Peyer's patch (tissue), 4 donors: ENCODE data around the gene KCNQ2. TPM values are rescaled to one million over a fixed set of nuclear protein-coding genes. Genes with fewer than 3 reads are reported as not detected.

Experiments
- DNase-seq, 3 donors: peaks; one replicate each; pipeline ENCODE4 v3.0.0-alpha.2; 2017 to 2019
- H3K27ac ChIP-seq, 4 donors: fragments of 200-600 bp; sonication (generic); one replicate each; pipeline ENCODE4 v1.5.1; 2016 to 2019
- H3K27me3 ChIP-seq, 2 donors: fragments of 200-600 bp; sonication (generic); one replicate each; pipeline ENCODE4 v1.5.1; 2019
- H3K36me3 ChIP-seq, 3 donors: fragments of 200-600 bp; sonication (generic); one replicate each; pipeline ENCODE4 v1.5.1; 2016 to 2019
- H3K4me1 ChIP-seq, 4 donors: fragments of 200-600 bp; sonication (generic); one replicate each; pipeline ENCODE4 v1.5.1; 2016 to 2019
- H3K4me3 ChIP-seq, 4 donors: fragments of 200-600 bp; sonication (generic); 1 replicate in 3 of 4; 2 replicates in 1 of 4; pipeline ENCODE4 v1.5.1; 2016 to 2019; ENCODE audit warnings: mild to moderate bottlenecking in 1 of 4
- H3K9me3 ChIP-seq, 4 donors: fragments of 200-600 bp; sonication (generic); one replicate each; pipeline ENCODE4 v1.5.1; 2016 to 2019; ENCODE audit warnings: mild to moderate bottlenecking in 1 of 4
- CTCF ChIP-seq, 6 experiments: fragments of 450-650 bp in 4 of 6; fragments of 200-600 bp in 2 of 6; sonication (generic) in 1 of 6; IDR thresholded peaks; one replicate each; pipeline ENCODE4 v1.5.1; 2017 to 2019; ENCODE audit warnings: antibody characterized with exemption in 6 of 6, mild to moderate bottlenecking in 3 of 6, moderate library complexity in 1 of 6
- POLR2A ChIP-seq, 2 donors: fragments of 450-650 bp; IDR thresholded peaks; one replicate each; pipeline ENCODE4 v1.5.1; 2017; ENCODE audit warnings: antibody characterized with exemption in 2 of 2, mild to moderate bottlenecking in 2 of 2, moderate library complexity in 2 of 2
- total RNA-seq, 4 donors: library from RNA; depleted of rRNA; stranded (reverse); fragments of >200 nt; gene quantifications; one replicate each; pipeline ENCODE4 v1.1.0, GENCODE V29; 2016

KCNQ2 gene
- total RNA-seq, 4 donors from 2014 or later: not detected

DNA sequence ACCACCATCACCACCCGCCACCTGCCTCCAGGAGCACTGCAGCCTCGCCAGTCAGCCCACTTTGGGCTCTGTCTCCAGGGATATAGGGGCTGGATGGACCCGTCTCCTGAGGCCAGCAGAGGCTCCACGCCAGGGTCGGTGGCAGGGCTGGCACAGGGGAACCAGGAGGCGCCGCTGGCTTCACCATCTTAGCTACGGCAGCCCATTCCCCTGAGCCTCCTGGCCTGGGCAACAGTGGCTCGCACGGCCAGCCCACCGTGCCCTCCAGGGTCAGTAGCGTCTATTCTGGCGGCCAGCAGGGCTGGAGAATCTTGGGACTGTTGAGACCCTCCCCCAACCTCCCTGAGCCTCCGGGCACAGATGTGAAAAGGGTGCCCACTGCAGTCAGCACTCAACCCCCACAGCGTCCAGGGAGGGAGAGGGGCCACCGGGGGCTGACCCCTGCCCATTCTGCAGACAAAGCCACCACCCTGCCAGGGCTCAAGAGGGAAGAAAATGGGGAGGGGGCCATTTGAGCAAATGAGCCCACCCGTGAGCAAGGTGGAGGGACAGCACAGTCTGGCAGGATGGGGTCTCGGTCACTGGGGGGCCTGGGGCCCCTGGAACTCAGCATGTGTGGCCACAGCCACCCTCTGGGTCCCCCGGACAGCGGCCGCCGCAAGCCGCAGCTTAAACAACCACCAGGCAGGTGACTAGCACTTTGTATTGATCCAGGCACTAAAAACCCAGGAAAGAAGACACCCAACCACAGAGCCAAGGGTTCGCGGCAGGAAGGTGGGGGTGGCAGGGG is 28.7 kb downstream of the KCNQ2 start:
- H3K36me3 ChIP-seq: no peaks in the 10 kb centered on the region
- no peak for DNase-seq
- H3K27me3 ChIP-seq: no peaks in the 10 kb centered on the region
- no peak overlapping the region for H3K4me3 ChIP-seq
- H3K4me1 ChIP-seq: no peaks in the 10 kb centered on the region
- no peaks in the 10 kb centered on the region for H3K9me3 ChIP-seq
- TF ChIP-seq CTCF (IDR thresholded peaks at IDR 0.05) (no peak), POLR2A (IDR thresholded peaks at IDR 0.05) (no peak)
- H3K27ac ChIP-seq: no peak overlapping the region

DNA sequence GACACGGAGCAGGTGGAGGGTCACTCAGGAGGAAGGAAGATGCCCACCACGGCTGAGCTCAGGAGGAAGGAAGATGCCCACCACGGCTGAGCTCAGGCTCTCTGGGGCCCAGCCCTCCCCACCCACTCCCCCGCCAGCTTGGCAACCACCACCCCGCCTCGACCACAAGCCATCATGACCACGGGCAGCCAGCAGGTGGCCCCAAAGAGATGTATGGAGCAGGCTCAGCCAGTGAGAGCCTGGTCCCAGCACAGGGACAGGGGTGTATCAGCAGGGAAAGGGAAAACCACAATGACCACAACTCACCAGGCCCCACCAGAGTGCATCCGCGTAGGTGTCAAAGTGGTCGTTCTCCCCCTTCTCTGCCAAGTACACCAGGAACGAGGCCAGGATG is 30.4 kb downstream of the KCNQ2 start:
- H3K9me3 ChIP-seq: no peaks in the 10 kb centered on the region
- H3K27ac ChIP-seq: no peak overlapping the region
- no peaks in the 10 kb centered on the region for H3K4me1 ChIP-seq
- peak; percentile 44 to 63 (median 60) for DNase-seq
- H3K27me3 ChIP-seq: no peaks in the 10 kb centered on the region
- no peaks in the 10 kb centered on the region for H3K36me3 ChIP-seq
- no peak for TF ChIP-seq POLR2A (IDR thresholded peaks at IDR 0.05)
- TF ChIP-seq CTCF (IDR thresholded peaks at IDR 0.05): peak in 4 of 6 experiments; percentile 4 to 26 (median 16)
- no peak overlapping the region for H3K4me3 ChIP-seq

GRCh38 chr20:63441136-63442099 is 31.0 kb downstream of the KCNQ2 start:
- DNase-seq: no peak
- H3K4me3 ChIP-seq: no peak overlapping the region
- TF ChIP-seq POLR2A (IDR thresholded peaks at IDR 0.05): no peak
- no peak for TF ChIP-seq CTCF (IDR thresholded peaks at IDR 0.05)
- no peak overlapping the region for H3K27ac ChIP-seq
- no peaks in the 10 kb centered on the region for H3K27me3 ChIP-seq
- no peaks in the 10 kb centered on the region for H3K36me3 ChIP-seq
- no peaks in the 10 kb centered on the region for H3K9me3 ChIP-seq
- H3K4me1 ChIP-seq: no peaks in the 10 kb centered on the region

GRCh38 chr20:63440366-63440955 is 32.0 kb downstream of the KCNQ2 start:
- Histone ChIP-seq H3K27ac (no peak overlapping the region), H3K4me3 (no peak overlapping the region), H3K4me1 (no peaks in the 10 kb centered on the region), H3K9me3 (no peaks in the 10 kb centered on the region), H3K27me3 (no peaks in the 10 kb centered on the region), H3K36me3 (no peaks in the 10 kb centered on the region)
- DNase-seq: no peak
- TF ChIP-seq CTCF (IDR thresholded peaks at IDR 0.05): no peak
- TF ChIP-seq POLR2A (IDR thresholded peaks at IDR 0.05): no peak

- no peak overlapping the region for H3K4me3 ChIP-seq
- H3K36me3 ChIP-seq: no peaks in the 10 kb centered on the region
- H3K27ac ChIP-seq: no peak overlapping the region
- DNase-seq: no peak
- H3K27me3 ChIP-seq: no peaks in the 10 kb centered on the region
- TF ChIP-seq POLR2A (IDR thresholded peaks at IDR 0.05) (no peak), CTCF (IDR thresholded peaks at IDR 0.05) (no peak)
- no peaks in the 10 kb centered on the region for H3K9me3 ChIP-seq
- H3K4me1 ChIP-seq: no peaks in the 10 kb centered on the region
Measured at GRCh38 chr20:63439866-63440265, 32.6 kb downstream of the KCNQ2 start.
